ENCODE results near the gene ARL3. TPM values are rescaled to one million over a fixed set of nuclear protein-coding genes. Genes with fewer than 3 reads are reported as not detected.
A peak's percentile ranks its signal among the peaks of the same experiment; 100 is the strongest.

Gene ARL3
- total and polyA plus RNA-seq, 9 donors = 9.5 to 25.6 (median 23.3) TPM

- TF ChIP-seq CTCF (IDR thresholded peaks at IDR 0.05) = no peak
- peak; percentile 68 for TF ChIP-seq POLR2A (IDR thresholded peaks at IDR 0.05)
- H3K4me1 ChIP-seq (ENCODE audit: insufficient read depth) = peaks cover 5% of the 10 kb centered on the region
- intact Hi-C loops (cut with DNase I) = loop anchor here in 1 of 4 donors (10.0 kb wide), 1 partner anchor 72 kb away; the partner anchor contains the start of genes ARL3 and SFXN2
- H3K36me3 ChIP-seq = no peaks in the 10 kb centered on the region
- no peaks in the 10 kb centered on the region for H3K9me3 ChIP-seq
- no peaks in the 10 kb centered on the region for H3K27me3 ChIP-seq
- peak overlapping the region; percentile 69 for H3K4me3 ChIP-seq
- H3K27ac ChIP-seq = peak overlapping the region; percentile 91 to 98
- peak; percentile 64 to 78 (median 75) for DNase-seq
- 0 to 1% (median 1%) methylated on average over 42 to 45 of the region's 45 CpGs for WGBS, 3 donors
These were observed 71.4 kb downstream of the ARL3 start for GRCh38 chr10:102642736-102643335.

GRCh38 chr10:102641880-102642735, 72.1 kb downstream of the ARL3 start:
- Histone ChIP-seq H3K4me3 (peak overlapping the region; percentile 69), H3K9me3 (no peaks in the 10 kb centered on the region), H3K36me3 (no peaks in the 10 kb centered on the region), H3K27me3 (no peaks in the 10 kb centered on the region), H3K4me1 (ENCODE audit: insufficient read depth) (peaks cover 3% of the 10 kb centered on the region), H3K27ac (peak overlapping the region; percentile 91 to 98)
- TF ChIP-seq EP300 (IDR thresholded peaks at IDR 0.05) (no peak), CTCF (IDR thresholded peaks at IDR 0.05) (peak in 2 of 3 donors; percentile 11 to 25), POLR2A (IDR thresholded peaks at IDR 0.05) (peak; percentile 94)
- intact Hi-C loops (cut with DNase I) = loop anchor here in 1 of 4 donors (10.0 kb wide), 1 partner anchor 73 kb away; the partner anchor contains the start of genes ARL3 and SFXN2
- peak; percentile 99 for DNase-seq
- 0 to 1% (median 0%) methylated on average over 55 to 77 of the region's 77 CpGs for WGBS, 3 donors

GRCh38 chr10:102641402-102641801, 72.8 kb downstream of the ARL3 start:
- H3K27me3 ChIP-seq = no peaks in the 10 kb centered on the region
- no peak for DNase-seq
- intact Hi-C loops (cut with DNase I) = loop anchor here in 1 of 4 donors (10.0 kb wide), 1 partner anchor 73 kb away; the partner anchor contains the start of genes ARL3 and SFXN2
- H3K27ac ChIP-seq = peak overlapping the region; percentile 50 to 98
- 4 to 14% (median 6%) methylated on average over 7 of the region's 7 CpGs for WGBS, 3 donors
- H3K4me1 ChIP-seq (ENCODE audit: insufficient read depth) = no peaks in the 10 kb centered on the region
- peak overlapping the region; percentile 69 for H3K4me3 ChIP-seq
- H3K36me3 ChIP-seq = no peaks in the 10 kb centered on the region
- TF ChIP-seq POLR2A (IDR thresholded peaks at IDR 0.05) (no peak), EP300 (IDR thresholded peaks at IDR 0.05) (no peak), CTCF (IDR thresholded peaks at IDR 0.05) (no peak)
- H3K9me3 ChIP-seq = no peaks in the 10 kb centered on the region

GRCh38 chr10:102639537-102639936, 74.7 kb downstream of the ARL3 start:
- no peaks in the 10 kb centered on the region for H3K27me3 ChIP-seq
- no peak overlapping the region for H3K27ac ChIP-seq
- no peaks in the 10 kb centered on the region for H3K4me1 ChIP-seq (ENCODE audit: insufficient read depth)
- no peak for DNase-seq
- intact Hi-C loops (cut with DNase I) = loop anchor here in 1 of 4 donors (5.0 kb wide), 1 partner anchor 37 kb away; no protein-coding TSS in a partner anchor
- TF ChIP-seq CTCF (IDR thresholded peaks at IDR 0.05) = no peak
- TF ChIP-seq EP300 (IDR thresholded peaks at IDR 0.05) = no peak
- no peak for TF ChIP-seq POLR2A (IDR thresholded peaks at IDR 0.05)
- no peaks in the 10 kb centered on the region for H3K9me3 ChIP-seq
- 11 to 22% (median 22%) methylated on average over 2 of the region's 2 CpGs for WGBS, 3 donors
- H3K4me3 ChIP-seq = no peak overlapping the region
- no peaks in the 10 kb centered on the region for H3K36me3 ChIP-seq
